H9 (cell line): ENCODE data around the gene GCSH. TPM values are rescaled to one million over a fixed set of nuclear protein-coding genes. Genes with fewer than 3 reads are reported as not detected.

Experiments
- DNase-seq: peaks from one replicate; pipeline ENCODE4 v3.0.0-alpha.2; 2017
- H2AFZ ChIP-seq: one replicate; pipeline ENCODE4 v1.6.1; 2013; ENCODE audit warnings: mild to moderate bottlenecking, low read length, control low read depth, moderate library complexity
- H2AK5ac ChIP-seq: 2 replicates; pipeline ENCODE4 v1.6.1; 2013; ENCODE audit warnings: low read length, control low read depth, mixed read lengths; ENCODE audit not compliant: insufficient read length
- H2BK120ac ChIP-seq: one replicate; pipeline ENCODE4 v1.6.1; 2013; ENCODE audit warnings: low read depth, mild to moderate bottlenecking, low read length, control low read depth, inconsistent platforms; ENCODE audit not compliant: poor library complexity, severe bottlenecking
- H2BK12ac ChIP-seq: 2 replicates; pipeline ENCODE4 v1.6.1; 2013; ENCODE audit warnings: low read length, control low read depth, mixed read lengths, low read depth; ENCODE audit not compliant: insufficient read length
- H2BK15ac ChIP-seq: 2 replicates; pipeline ENCODE4 v1.6.1; 2013; ENCODE audit warnings: low read depth, low read length, control low read depth
- H2BK20ac ChIP-seq: one replicate; pipeline ENCODE4 v1.6.1; 2013; ENCODE audit warnings: low read depth, mild to moderate bottlenecking, low read length, control low read depth, inconsistent platforms; ENCODE audit not compliant: poor library complexity, severe bottlenecking
- H2BK5ac ChIP-seq: 2 replicates; pipeline ENCODE4 v1.6.1; 2013; ENCODE audit warnings: low read length, control low read depth, mixed read lengths; ENCODE audit not compliant: insufficient read length
- H3K14ac ChIP-seq: 2 replicates; pipeline ENCODE4 v1.6.1; 2013; ENCODE audit warnings: low read length, control low read depth; ENCODE audit not compliant: insufficient read depth
- H3K18ac ChIP-seq: 2 replicates; pipeline ENCODE4 v1.6.1; 2013; ENCODE audit warnings: low read depth, mild to moderate bottlenecking, mixed read lengths, low read length, control low read depth; ENCODE audit not compliant: insufficient read length
- H3K23ac ChIP-seq: 2 replicates; pipeline ENCODE4 v1.6.1; 2013; ENCODE audit warnings: low read length, control low read depth, mixed read lengths, low read depth; ENCODE audit not compliant: insufficient read length
- H3K23me2 ChIP-seq: 2 replicates; pipeline ENCODE4 v1.6.1; 2013; ENCODE audit warnings: low read depth, mild to moderate bottlenecking, mixed read lengths, low read length, control low read depth; ENCODE audit not compliant: insufficient read length, poor library complexity, severe bottlenecking
- H3K27ac ChIP-seq: 2 replicates; pipeline ENCODE4 v1.5.1; 2013; ENCODE audit warnings: low read length, control low read depth, mixed read lengths, low read depth; ENCODE audit not compliant: insufficient read length
- H3K27me3 ChIP-seq: 2 replicates; pipeline ENCODE4 v1.6.1; 2013; ENCODE audit warnings: low read length, control low read depth, inconsistent platforms; ENCODE audit not compliant: insufficient read depth
- H3K4ac ChIP-seq: 2 replicates; pipeline ENCODE4 v1.6.1; 2013; ENCODE audit warnings: low read depth, mild to moderate bottlenecking, control low read depth, inconsistent platforms, low read length, moderate library complexity
- H3K4me1 ChIP-seq: 2 replicates; pipeline ENCODE4 v1.6.1; 2013; ENCODE audit warnings: low read length, control low read depth, inconsistent platforms; ENCODE audit not compliant: insufficient read depth
- H3K4me2 ChIP-seq: 2 replicates; pipeline ENCODE4 v1.6.1; 2013; ENCODE audit warnings: low read length, control low read depth, mixed read lengths; ENCODE audit not compliant: insufficient read length, insufficient read depth
- H3K56ac ChIP-seq: 2 replicates; pipeline ENCODE4 v1.6.1; 2013; ENCODE audit warnings: low read depth, mild to moderate bottlenecking, mixed read lengths, low read length, control low read depth; ENCODE audit not compliant: insufficient read length
- H3K79me1 ChIP-seq: 2 replicates; pipeline ENCODE4 v1.6.1; 2013; ENCODE audit warnings: low read depth, mild to moderate bottlenecking, moderate library complexity, low read length, control low read depth, inconsistent platforms; ENCODE audit not compliant: insufficient read depth, poor library complexity, severe bottlenecking
- H3K79me2 ChIP-seq: 2 replicates; pipeline ENCODE4 v1.6.1; 2013; ENCODE audit warnings: low read length, control low read depth, inconsistent platforms; ENCODE audit not compliant: insufficient read depth
- H3K9ac ChIP-seq: 2 replicates; pipeline ENCODE4 v1.6.1; 2013; ENCODE audit warnings: low read length, control low read depth, mixed read lengths; ENCODE audit not compliant: insufficient read length; ENCODE audit errors: extremely low read depth
- H3K9me3 ChIP-seq: one replicate; pipeline ENCODE4 v1.6.1; 2013; ENCODE audit warnings: low read depth, low read length, inconsistent platforms; ENCODE audit not compliant: control insufficient read depth
- H3T11ph ChIP-seq: one replicate; pipeline ENCODE4 v1.6.1; 2013; ENCODE audit warnings: mild to moderate bottlenecking, low read length, control low read depth, inconsistent platforms
- H4K20me1 ChIP-seq: one replicate; pipeline ENCODE4 v1.6.1; 2013; ENCODE audit not compliant: control insufficient read depth, insufficient read length, insufficient read depth
- H4K5ac ChIP-seq: 2 replicates; pipeline ENCODE4 v1.6.1; 2013; ENCODE audit warnings: low read depth, mild to moderate bottlenecking, mixed read lengths, low read length, control low read depth; ENCODE audit not compliant: insufficient read length
- H4K8ac ChIP-seq: replicated peaks from 2 replicates; pipeline ENCODE4 v1.6.1; 2013; ENCODE audit warnings: low read length, control low read depth, mixed read lengths, low read depth; ENCODE audit not compliant: insufficient read length
- H4K91ac ChIP-seq: 2 replicates; pipeline ENCODE4 v1.6.1; 2013; ENCODE audit warnings: low read depth, mild to moderate bottlenecking, moderate library complexity, mixed read lengths, low read length, control low read depth; ENCODE audit not compliant: insufficient read length
- H3K27ac Mint-ChIP-seq, 3 experiments: 2 replicates in 2 of 3; 3 replicates in 1 of 3; pipeline ENCODE4 v1.8.0; 2020 to 2021; ENCODE audit warnings: mixed read lengths in 3 of 3, mild to moderate bottlenecking in 1 of 3, moderate library complexity in 1 of 3
- H3K27me3 Mint-ChIP-seq: 2 replicates; pipeline ENCODE4 v1.8.0; 2021; ENCODE audit warnings: low read depth, mild to moderate bottlenecking, moderate library complexity, mixed read lengths
- H3K36me3 Mint-ChIP-seq, 3 experiments: 2 replicates in 2 of 3; 3 replicates in 1 of 3; pipeline ENCODE4 v1.8.0; 2020 to 2021; ENCODE audit warnings: low read depth in 3 of 3, mixed read lengths in 3 of 3; ENCODE audit not compliant: insufficient read depth in 1 of 3
- H3K4me1 Mint-ChIP-seq, 2 experiments: 2 replicates each; pipeline ENCODE4 v1.8.0; 2020; ENCODE audit warnings: mixed read lengths in 2 of 2
- H3K4me3 Mint-ChIP-seq, 2 experiments: 2 replicates in 1 of 2; 3 replicates in 1 of 2; pipeline ENCODE4 v1.8.0; 2020 to 2021; ENCODE audit warnings: mild to moderate bottlenecking in 2 of 2, mixed read lengths in 2 of 2, moderate library complexity in 1 of 2
- H3K9me3 Mint-ChIP-seq, 2 experiments: 2 replicates in 1 of 2; 3 replicates in 1 of 2; pipeline ENCODE4 v1.8.0; 2020; ENCODE audit warnings: mild to moderate bottlenecking in 2 of 2, mixed read lengths in 2 of 2, moderate library complexity in 1 of 2
- WGBS: extraction: QIAGEN DNeasy Blood & Tissue Kit; methylation state at CpG from one replicate; pipeline ENCODE4 v1.1.7; 2013; ENCODE audit warnings: missing lambda C conversion rate, low lambda C conversion rate, mixed read lengths; ENCODE audit not compliant: insufficient read length; ENCODE audit errors: extremely low coverage; 5-methylcytosine and 5-hydroxymethylcytosine counted together
- total RNA-seq: library from RNA; stranded (reverse); gene quantifications from 2 replicates; pipeline ENCODE4 v1.2.1, GENCODE V29; 2021
- TF ChIP-seq, protein P1 (sequence below): fragments of 200-600 bp; sonication (generic); conservative IDR thresholded peaks from 3 replicates; pipeline ENCODE4 v1.8.0; 2021; ENCODE audit warnings: antibody characterized with exemption, mild to moderate bottlenecking

The GCSH gene
- total RNA-seq, 1 experiment from 2014 or later: 87.4 TPM

GRCh38 chr16:81040842-81041241, 55.4 kb downstream of the GCSH start:
- peaks cover 14 to 17% of the 10 kb centered on the region in 2 experiments for H3K4me1 Mint-ChIP-seq

More at GRCh38 chr16:81040842-81041241, 55.4 kb downstream of the GCSH start:
- no peaks in the 10 kb centered on the region for H3K27me3 ChIP-seq
- peak overlapping the region in 2 of 3 experiments; percentile 21 to 25; a peak in 1 of 7 replicates for H3K27ac Mint-ChIP-seq
- peaks cover 7% of the 10 kb centered on the region for H3K23me2 ChIP-seq
- H3K56ac ChIP-seq: no peak overlapping the region
- TF ChIP-seq, protein P1, sequence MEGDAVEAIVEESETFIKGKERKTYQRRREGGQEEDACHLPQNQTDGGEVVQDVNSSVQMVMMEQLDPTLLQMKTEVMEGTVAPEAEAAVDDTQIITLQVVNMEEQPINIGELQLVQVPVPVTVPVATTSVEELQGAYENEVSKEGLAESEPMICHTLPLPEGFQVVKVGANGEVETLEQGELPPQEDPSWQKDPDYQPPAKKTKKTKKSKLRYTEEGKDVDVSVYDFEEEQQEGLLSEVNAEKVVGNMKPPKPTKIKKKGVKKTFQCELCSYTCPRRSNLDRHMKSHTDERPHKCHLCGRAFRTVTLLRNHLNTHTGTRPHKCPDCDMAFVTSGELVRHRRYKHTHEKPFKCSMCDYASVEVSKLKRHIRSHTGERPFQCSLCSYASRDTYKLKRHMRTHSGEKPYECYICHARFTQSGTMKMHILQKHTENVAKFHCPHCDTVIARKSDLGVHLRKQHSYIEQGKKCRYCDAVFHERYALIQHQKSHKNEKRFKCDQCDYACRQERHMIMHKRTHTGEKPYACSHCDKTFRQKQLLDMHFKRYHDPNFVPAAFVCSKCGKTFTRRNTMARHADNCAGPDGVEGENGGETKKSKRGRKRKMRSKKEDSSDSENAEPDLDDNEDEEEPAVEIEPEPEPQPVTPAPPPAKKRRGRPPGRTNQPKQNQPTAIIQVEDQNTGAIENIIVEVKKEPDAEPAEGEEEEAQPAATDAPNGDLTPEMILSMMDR: no peak
- no peak overlapping the region for H2BK15ac ChIP-seq
- H2AK5ac ChIP-seq: no peak overlapping the region
- no peak overlapping the region for H3K4ac ChIP-seq
- no peak overlapping the region for H3K27ac ChIP-seq
- no peaks in the 10 kb centered on the region for H3K9me3 ChIP-seq
- H3K23ac ChIP-seq: no peak overlapping the region
- H3T11ph ChIP-seq: no peak overlapping the region
- no peaks in the 10 kb centered on the region for H3K9me3 Mint-ChIP-seq
- no peak overlapping the region for H2BK12ac ChIP-seq
- H3K4me1 ChIP-seq: 0 out of 2 replicates have a peak, but pooled peaks cover 5% of the 10 kb centered on the region
- no peak overlapping the region for H3K9ac ChIP-seq
- H2AFZ ChIP-seq: no peak overlapping the region
- H3K4me2 ChIP-seq: no peak overlapping the region
- DNase-seq: no peak
- H4K20me1 ChIP-seq: no peaks in the 10 kb centered on the region
- no peak overlapping the region for H3K14ac ChIP-seq
- no peak overlapping the region for H2BK120ac ChIP-seq
- H4K91ac ChIP-seq: no peak overlapping the region
- no peak overlapping the region for H4K5ac ChIP-seq
- peaks cover 38 to 73% (median 73%) of the 10 kb centered on the region in 3 experiments; a peak in 6 of 7 replicates for H3K36me3 Mint-ChIP-seq
- H4K8ac ChIP-seq: no peak overlapping the region
- no peak overlapping the region for H2BK5ac ChIP-seq
- no peak overlapping the region for H3K4me3 Mint-ChIP-seq
- WGBS: no CpG with 5 or more reads among the region's 5 CpGs
- H3K27me3 Mint-ChIP-seq: no peaks in the 10 kb centered on the region
- peaks cover 8% of the 10 kb centered on the region; the same call in 1 of the 2 replicates for H3K79me2 ChIP-seq
- peaks cover 3% of the 10 kb centered on the region for H3K79me1 ChIP-seq
- H2BK20ac ChIP-seq: no peak overlapping the region
- no peak overlapping the region for H3K18ac ChIP-seq
